ENCODE measurements around the gene MDGA2.
"Not testable (repeated sequence)": the region's sequence is repeated elsewhere in the genome, so short reads cannot be mapped to it uniquely, and the experiment has no call there.

The MDGA2 gene

GRCh38 chr14:47346849-47347248 lies 328.6 kb downstream of the MDGA2 start:
- Mint-ChIP-seq H3K27ac (no peak overlapping the region), H3K4me3 (no peak overlapping the region), H3K4me1 (no peaks in the 10 kb centered on the region), H3K27me3 (no peaks in the 10 kb centered on the region), H3K36me3 (no peaks in the 10 kb centered on the region), H3K9me3 (no peaks in the 10 kb centered on the region)

GRCh38 chr14:47345016-47345415 lies 330.4 kb downstream of the MDGA2 start:
- no peaks in the 10 kb centered on the region for H3K9me3 Mint-ChIP-seq
- H3K36me3 Mint-ChIP-seq: no peaks in the 10 kb centered on the region
- H3K4me3 Mint-ChIP-seq: no peak overlapping the region
- no peaks in the 10 kb centered on the region for H3K4me1 Mint-ChIP-seq
- no peaks in the 10 kb centered on the region for H3K27me3 Mint-ChIP-seq
- no peak overlapping the region for H3K27ac Mint-ChIP-seq

DNA sequence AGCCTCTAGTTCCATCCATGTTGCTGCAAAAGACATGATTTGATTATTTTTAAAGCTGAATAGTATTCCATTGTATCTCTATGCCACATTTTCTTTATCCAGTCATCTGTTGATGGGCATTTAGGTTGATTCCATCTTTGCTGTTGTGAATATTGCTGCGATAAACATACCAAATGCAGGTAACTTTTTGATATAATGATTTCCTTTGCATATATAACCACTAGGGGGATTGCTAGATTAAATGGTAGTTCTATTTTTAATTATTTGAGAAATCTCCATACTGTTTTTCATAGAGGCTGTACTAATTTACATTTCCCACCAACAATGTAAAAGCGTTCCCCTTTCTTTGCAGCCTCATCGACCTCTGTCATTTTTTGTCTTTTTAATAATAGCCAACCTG lies 342.5 kb downstream of the MDGA2 start:
- H3K27me3 Mint-ChIP-seq: no peaks in the 10 kb centered on the region
- no peaks in the 10 kb centered on the region for H3K4me1 Mint-ChIP-seq
- H3K27ac Mint-ChIP-seq: no peak overlapping the region
- no peaks in the 10 kb centered on the region for H3K36me3 Mint-ChIP-seq
- H3K9me3 Mint-ChIP-seq: peaks cover under 1% of the 10 kb centered on the region
- no peak overlapping the region for H3K4me3 Mint-ChIP-seq

DNA sequence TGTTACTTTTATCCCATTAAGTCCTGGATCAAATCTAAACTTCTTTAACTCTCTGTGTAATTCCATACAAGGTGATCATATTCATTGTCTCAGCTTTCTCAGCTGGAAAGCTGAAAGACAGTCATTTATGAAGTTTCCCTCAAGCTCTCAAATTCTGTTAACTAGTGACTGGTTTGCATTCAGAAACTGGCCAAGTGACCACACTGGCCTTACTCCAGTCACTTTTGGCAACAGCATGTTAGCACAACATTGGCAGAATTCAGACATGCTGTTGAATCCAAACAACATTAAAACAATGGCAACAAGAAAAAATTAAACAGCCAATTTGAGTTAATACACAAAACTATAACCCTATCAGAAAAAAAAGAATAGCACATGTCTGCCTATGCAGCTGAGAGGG lies 343.3 kb downstream of the MDGA2 start:
- H3K4me3 Mint-ChIP-seq: no peak overlapping the region
- peaks cover 3% of the 10 kb centered on the region for H3K9me3 Mint-ChIP-seq
- no peaks in the 10 kb centered on the region for H3K36me3 Mint-ChIP-seq
- no peak overlapping the region for H3K27ac Mint-ChIP-seq
- H3K4me1 Mint-ChIP-seq: no peaks in the 10 kb centered on the region
- no peaks in the 10 kb centered on the region for H3K27me3 Mint-ChIP-seq

GRCh38 chr14:47328376-47328775 lies 347.0 kb downstream of the MDGA2 start:
- H3K27ac Mint-ChIP-seq: no peak overlapping the region
- H3K9me3 Mint-ChIP-seq: peaks cover 3% of the 10 kb centered on the region
- no peak overlapping the region for H3K4me3 Mint-ChIP-seq
- no peaks in the 10 kb centered on the region for H3K36me3 Mint-ChIP-seq
- H3K4me1 Mint-ChIP-seq: no peaks in the 10 kb centered on the region
- H3K27me3 Mint-ChIP-seq: no peaks in the 10 kb centered on the region

- H3K27me3 Mint-ChIP-seq: no peaks in the 10 kb centered on the region
- no peaks in the 10 kb centered on the region for H3K36me3 Mint-ChIP-seq
- no peak overlapping the region for H3K4me3 Mint-ChIP-seq
- peaks cover 3% of the 10 kb centered on the region for H3K9me3 Mint-ChIP-seq
- H3K4me1 Mint-ChIP-seq: no peaks in the 10 kb centered on the region
- no peak overlapping the region for H3K27ac Mint-ChIP-seq
Measured at GRCh38 chr14:47327336-47327735, 348.1 kb downstream of the MDGA2 start.

DNA sequence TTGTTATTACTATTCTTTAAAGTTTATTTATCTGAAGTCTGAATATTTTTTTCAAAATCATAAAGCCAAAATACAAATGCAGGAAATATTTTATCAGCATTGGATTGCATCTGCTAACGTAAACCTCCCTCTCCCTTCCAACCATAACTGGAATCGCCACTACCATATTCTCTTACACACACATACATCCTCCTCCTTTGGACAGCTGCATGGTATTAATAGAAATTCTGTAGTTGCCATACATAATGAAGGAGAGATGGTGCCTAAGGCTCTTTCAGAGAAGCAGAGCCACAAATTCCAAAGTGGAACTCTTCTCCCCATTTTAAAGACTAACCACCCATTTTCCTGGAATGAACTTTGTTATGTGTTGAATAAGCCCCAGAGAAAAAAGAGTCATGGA lies 352.7 kb downstream of the MDGA2 start:
- H3K27ac Mint-ChIP-seq: no peak overlapping the region
- no peaks in the 10 kb centered on the region for H3K27me3 Mint-ChIP-seq
- peaks cover under 1% of the 10 kb centered on the region for H3K9me3 Mint-ChIP-seq
- H3K36me3 Mint-ChIP-seq: no peaks in the 10 kb centered on the region
- H3K4me1 Mint-ChIP-seq: no peaks in the 10 kb centered on the region
- no peak overlapping the region for H3K4me3 Mint-ChIP-seq

DNA sequence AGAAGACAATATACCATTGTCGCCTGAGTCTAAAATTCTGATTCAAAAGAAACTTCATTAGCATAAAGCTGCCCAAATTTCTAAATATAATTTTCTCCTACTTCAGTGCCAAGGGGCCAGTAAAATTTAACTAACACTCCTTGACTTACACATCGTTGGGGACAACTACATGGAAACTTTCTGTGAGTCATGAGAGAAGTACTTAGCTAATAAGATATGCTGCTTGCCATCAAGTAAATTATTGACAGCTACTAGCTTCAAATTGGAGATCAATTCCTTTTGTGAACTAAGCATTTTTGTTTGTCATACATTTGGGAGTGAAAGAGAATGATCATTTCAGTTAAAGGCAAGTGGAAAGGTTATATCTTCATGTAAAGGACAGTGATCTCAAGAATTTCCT lies 373.3 kb downstream of the MDGA2 start:
- no peak overlapping the region for H3K4me3 Mint-ChIP-seq
- H3K27ac Mint-ChIP-seq: no peak overlapping the region
- H3K27me3 Mint-ChIP-seq: no peaks in the 10 kb centered on the region
- no peaks in the 10 kb centered on the region for H3K9me3 Mint-ChIP-seq
- H3K4me1 Mint-ChIP-seq: no peaks in the 10 kb centered on the region
- H3K36me3 Mint-ChIP-seq: no peaks in the 10 kb centered on the region

DNA sequence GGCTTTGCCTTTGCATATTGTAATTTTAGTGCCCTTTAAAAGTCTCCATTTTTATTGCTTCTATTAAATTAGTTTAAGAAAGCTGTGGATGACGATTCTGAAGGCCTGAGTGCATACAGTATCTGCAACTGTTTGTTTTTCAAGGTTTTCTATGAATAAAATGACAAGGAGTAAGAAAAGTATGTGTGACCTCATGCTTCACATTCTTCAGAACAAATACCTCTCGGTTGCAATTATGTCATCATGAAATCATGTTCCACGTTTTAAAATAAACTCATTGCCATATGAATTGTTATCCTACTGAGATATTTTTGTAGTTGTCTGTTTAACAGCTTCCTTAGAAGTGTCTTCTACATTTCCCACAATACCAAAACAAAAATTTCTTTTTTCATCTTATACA lies 374.6 kb downstream of the MDGA2 start:
- no peaks in the 10 kb centered on the region for H3K4me1 Mint-ChIP-seq
- no peaks in the 10 kb centered on the region for H3K36me3 Mint-ChIP-seq
- no peak overlapping the region for H3K27ac Mint-ChIP-seq
- H3K9me3 Mint-ChIP-seq: no peaks in the 10 kb centered on the region
- no peak overlapping the region for H3K4me3 Mint-ChIP-seq
- H3K27me3 Mint-ChIP-seq: no peaks in the 10 kb centered on the region

DNA sequence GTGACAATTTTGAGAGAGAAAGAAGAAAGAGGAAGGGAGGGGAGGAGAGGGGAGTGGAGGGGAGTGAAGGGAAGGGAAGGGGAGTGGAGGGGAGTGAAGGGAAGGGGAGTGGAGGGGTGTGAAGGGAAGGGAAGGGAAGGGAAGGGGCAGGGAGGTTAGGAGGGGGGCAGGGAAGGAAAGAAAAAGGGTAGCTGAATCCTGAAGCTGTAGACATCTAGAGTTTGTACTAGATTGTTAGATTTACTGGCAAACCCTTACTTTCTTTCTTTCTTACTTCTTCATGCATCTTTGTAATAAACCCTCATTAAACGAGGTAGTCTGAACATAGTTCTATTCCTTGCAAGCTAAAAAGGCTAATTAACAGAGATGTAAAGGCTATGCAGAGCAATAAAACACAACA lies 378.0 kb downstream of the MDGA2 start:
- Mint-ChIP-seq H3K9me3 (peaks cover 4% of the 10 kb centered on the region), H3K27me3 (no peaks in the 10 kb centered on the region), H3K36me3 (no peaks in the 10 kb centered on the region), H3K4me3 (no peak overlapping the region), H3K4me1 (no peaks in the 10 kb centered on the region), H3K27ac (no peak overlapping the region)

DNA sequence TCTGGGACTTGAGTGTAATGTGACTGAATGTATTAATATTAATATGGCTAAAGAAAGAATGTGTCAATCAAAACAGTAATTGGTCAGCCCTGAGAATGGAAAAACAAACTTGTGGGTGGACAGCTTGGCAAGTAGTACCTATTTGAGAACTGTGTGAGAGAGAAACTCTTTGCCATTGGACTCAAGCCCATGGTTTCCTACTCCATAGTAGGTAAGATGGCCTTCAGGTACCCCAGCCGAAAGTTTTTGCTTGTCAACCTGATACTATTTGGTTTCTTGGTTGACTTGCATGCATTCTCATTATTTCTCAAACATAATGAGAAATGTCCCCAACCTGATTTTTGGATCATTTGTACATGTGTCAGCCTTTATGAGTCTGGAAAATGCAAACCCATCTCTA lies 391.1 kb downstream of the MDGA2 start:
- H3K9me3 Mint-ChIP-seq: no peaks in the 10 kb centered on the region
- H3K4me3 Mint-ChIP-seq: no peak overlapping the region
- H3K4me1 Mint-ChIP-seq: no peaks in the 10 kb centered on the region
- no peaks in the 10 kb centered on the region for H3K36me3 Mint-ChIP-seq
- no peaks in the 10 kb centered on the region for H3K27me3 Mint-ChIP-seq
- no peak overlapping the region for H3K27ac Mint-ChIP-seq

- not testable (repeated sequence) for H3K9me3 Mint-ChIP-seq, H3K4me1 Mint-ChIP-seq, H3K4me3 Mint-ChIP-seq, H3K27me3 Mint-ChIP-seq, H3K36me3 Mint-ChIP-seq, H3K27ac Mint-ChIP-seq
Measured at GRCh38 chr14:47281761-47282160, 393.6 kb downstream of the MDGA2 start.

DNA sequence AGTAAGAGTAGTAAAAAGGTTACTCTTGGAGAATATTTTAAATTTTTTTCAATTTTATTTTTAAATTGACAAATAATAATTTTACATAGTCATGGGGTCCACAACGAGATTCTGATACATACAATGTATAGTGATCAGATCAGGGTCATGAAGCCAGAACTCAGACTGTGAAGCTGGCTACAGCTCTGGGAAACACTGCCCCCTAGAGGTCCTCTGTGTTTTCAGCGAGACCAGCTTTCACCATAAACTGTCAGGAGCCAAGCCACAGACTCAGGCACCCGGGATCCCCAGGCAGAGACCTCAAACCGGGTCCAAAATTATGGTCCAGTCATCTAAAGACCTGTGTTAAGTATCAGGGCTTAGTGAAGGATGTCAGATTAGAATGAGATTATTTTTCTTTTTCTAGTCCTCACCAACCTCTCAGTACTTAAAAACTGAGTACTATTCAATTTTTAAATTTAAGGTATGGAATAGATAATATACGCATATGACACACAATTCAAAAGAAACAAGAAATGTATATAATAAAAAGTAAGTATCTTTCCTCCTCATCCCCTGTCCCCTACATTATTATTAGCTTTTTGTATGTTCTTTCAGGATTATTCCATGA lies 397.1 kb downstream of the MDGA2 start:
- H3K4me3 Mint-ChIP-seq: no peak overlapping the region
- no peaks in the 10 kb centered on the region for H3K4me1 Mint-ChIP-seq
- H3K27ac Mint-ChIP-seq: no peak overlapping the region
- no peaks in the 10 kb centered on the region for H3K9me3 Mint-ChIP-seq
- no peaks in the 10 kb centered on the region for H3K27me3 Mint-ChIP-seq
- no peaks in the 10 kb centered on the region for H3K36me3 Mint-ChIP-seq

DNA sequence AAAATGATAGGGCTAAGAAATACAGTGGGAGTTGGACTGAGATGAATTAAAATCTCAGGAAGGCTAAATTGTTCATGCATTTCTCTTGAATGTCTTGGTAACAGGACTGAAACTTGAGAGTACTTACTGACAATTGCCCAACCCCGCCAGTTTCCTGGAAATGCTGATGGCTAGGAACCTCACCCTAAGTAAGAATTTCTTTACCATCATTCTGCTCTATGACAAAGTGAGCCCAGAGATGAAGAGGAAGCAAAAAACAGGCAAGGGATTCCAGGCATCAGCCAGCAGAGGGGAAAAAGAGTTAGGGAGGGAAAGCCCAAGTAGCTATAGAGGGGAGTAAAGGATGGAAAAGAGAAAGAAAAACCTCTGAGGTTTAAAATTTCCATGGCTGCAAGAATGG lies 397.7 kb downstream of the MDGA2 start:
- Mint-ChIP-seq H3K4me1 (no peaks in the 10 kb centered on the region), H3K27ac (no peak overlapping the region), H3K9me3 (no peaks in the 10 kb centered on the region)

DNA sequence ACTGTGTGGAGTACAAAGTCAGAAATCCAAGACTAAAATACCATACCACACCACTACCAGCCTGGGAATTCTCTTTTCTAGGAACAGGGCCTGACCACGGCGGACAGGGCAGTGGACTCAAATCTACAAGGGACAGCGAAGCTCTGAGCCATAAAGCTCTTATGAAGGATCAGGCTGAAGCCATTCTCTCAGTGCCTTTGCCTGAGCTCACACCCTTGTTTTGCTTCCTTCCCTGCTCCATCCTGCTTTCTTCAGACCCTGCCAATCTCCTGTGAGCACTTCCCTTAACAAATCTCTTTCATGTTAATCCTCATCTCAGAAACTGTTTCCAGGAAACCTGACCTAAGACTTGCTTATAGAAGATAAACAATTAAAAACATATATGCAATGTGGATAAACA lies 398.5 kb downstream of the MDGA2 start:
- Mint-ChIP-seq H3K4me1 (no peaks in the 10 kb centered on the region), H3K27ac (no peak overlapping the region), H3K9me3 (no peaks in the 10 kb centered on the region), H3K27me3 (no peaks in the 10 kb centered on the region), H3K4me3 (no peak overlapping the region), H3K36me3 (no peaks in the 10 kb centered on the region)

More for the DNA sequence above, 397.7 kb downstream of the MDGA2 start:
- Mint-ChIP-seq H3K27me3 (no peaks in the 10 kb centered on the region), H3K36me3 (no peaks in the 10 kb centered on the region), H3K4me3 (no peak overlapping the region)

GRCh38 chr14:47273939-47274338 lies 401.5 kb downstream of the MDGA2 start:
- Mint-ChIP-seq H3K36me3 (no peaks in the 10 kb centered on the region), H3K4me1 (no peaks in the 10 kb centered on the region)

GRCh38 chr14:47270715-47271114 lies 404.7 kb downstream of the MDGA2 start:
- Mint-ChIP-seq H3K9me3 (no peaks in the 10 kb centered on the region), H3K27ac (no peak overlapping the region), H3K4me3 (no peak overlapping the region), H3K4me1 (no peaks in the 10 kb centered on the region), H3K27me3 (no peaks in the 10 kb centered on the region), H3K36me3 (no peaks in the 10 kb centered on the region)

More at GRCh38 chr14:47273939-47274338, 401.5 kb downstream of the MDGA2 start:
- Mint-ChIP-seq H3K4me3 (no peak overlapping the region), H3K9me3 (no peaks in the 10 kb centered on the region), H3K27ac (no peak overlapping the region), H3K27me3 (no peaks in the 10 kb centered on the region)

Data from activated naive CD4-positive, alpha-beta T cell treated with anti-CD3 and anti-CD28 coated beads, Interleukin-2, amount 50 U/mL, for 24 hours (primary cell).